Body of pancreas (tissue), 4 donors: ENCODE measurements around the gene CENPS. TPM values are rescaled to one million over a fixed set of nuclear protein-coding genes. Genes with fewer than 3 reads are reported as not detected.
A peak's percentile ranks its signal among the peaks of the same experiment; 100 is the strongest.

ENCODE experiments used
- ATAC-seq: fragments of 150-250 bp; one replicate; pipeline ENCODE4 v1.9.1; 2016
- DNase-seq, 4 donors: peaks; one replicate each; pipeline ENCODE4 v3.0.0-alpha.2; 2019
- H3K27ac ChIP-seq, 4 donors: fragments of 200-600 bp; sonication (generic); 1 replicate in 3 of 4; 2 replicates in 1 of 4; pipeline versions ENCODE4 v1.5.1 to v1.6.1; 2016 to 2019; ENCODE audit warnings: mild to moderate bottlenecking in 1 of 4, mixed read lengths in 1 of 4, moderate library complexity in 1 of 4
- H3K27me3 ChIP-seq, 2 donors: fragments of 200-600 bp; sonication (generic); one replicate each; pipeline ENCODE4 v1.6.0; 2016; ENCODE audit warnings: mild to moderate bottlenecking in 1 of 2
- H3K36me3 ChIP-seq, 2 donors: fragments of 200-600 bp; sonication (generic); replicated peaks in 1 of 2; 2 replicates each; pipeline ENCODE4 v1.5.1; 2016; ENCODE audit warnings: low read depth in 2 of 2; ENCODE audit not compliant: insufficient read depth in 1 of 2
- H3K4me1 ChIP-seq: fragments of 200-600 bp; sonication (generic); one replicate; pipeline ENCODE4 v1.6.0; 2016
- H3K4me3 ChIP-seq, 2 donors: fragments of 200-600 bp; sonication (generic); 1 replicate in 1 of 2; 2 replicates in 1 of 2; pipeline ENCODE4 v1.5.1; 2016 to 2019
- H3K9me3 ChIP-seq, 3 donors: fragments of 200-600 bp; sonication (generic); 1 replicate in 2 of 3; 2 replicates in 1 of 3; pipeline ENCODE4 v1.5.1; 2016
- CTCF ChIP-seq, 7 experiments: fragments of 450-650 bp in 4 of 7; fragments of 200-600 bp in 3 of 7; sonication (generic) in 3 of 7; IDR thresholded peaks; one replicate each; pipeline ENCODE4 v1.5.1; 2016 to 2019; ENCODE audit warnings: antibody characterized with exemption in 7 of 7
- POLR2A ChIP-seq, 3 donors: fragments of 450-650 bp; IDR thresholded peaks; one replicate each; pipeline ENCODE4 v1.6.1; 2016; ENCODE audit warnings: antibody characterized with exemption in 3 of 3, mild to moderate bottlenecking in 2 of 3
- WGBS, 2 donors: methylation state at CpG; one replicate each; pipeline ENCODE4 v1.1.5; 2017; 5-methylcytosine and 5-hydroxymethylcytosine counted together
- intact Hi-C: fragments of 100-400 bp; cut with DNase I; formaldehyde crosslinking; loops from one replicate; pipeline ENCODE4 v1.15.1; 2023
- total RNA-seq, 2 donors: library from RNA; depleted of rRNA; stranded (reverse); fragments of >200 nt; gene quantifications; one replicate each; pipeline ENCODE4 v1.1.0, GENCODE V29; 2016

CENPS gene
- total RNA-seq, 2 donors from 2014 or later = 8.2 to 11.4 TPM

DNA sequence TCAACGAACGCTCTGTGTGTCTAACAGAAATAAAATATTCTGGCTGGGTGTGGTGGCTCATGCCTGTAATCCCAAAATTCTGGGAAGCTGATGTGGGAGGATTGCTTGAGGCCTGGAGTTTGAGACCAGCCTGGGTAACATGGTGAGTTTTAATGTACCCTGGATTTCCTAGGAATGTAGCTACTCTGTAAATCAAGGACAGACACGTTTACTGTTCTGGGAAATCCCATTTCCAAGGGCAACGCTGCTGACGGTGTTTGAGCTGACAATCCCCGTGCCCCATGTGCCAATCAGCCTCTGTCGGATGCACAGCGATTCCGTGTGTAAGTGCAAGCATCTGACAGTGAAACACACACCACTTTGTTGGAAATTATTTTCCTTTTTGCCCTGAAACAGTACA is 27.6 kb downstream of the CENPS start:
- Histone ChIP-seq H3K4me3 (no peak overlapping the region), H3K9me3 (no peaks in the 10 kb centered on the region), H3K27me3 (no peaks in the 10 kb centered on the region), H3K4me1 (no peaks in the 10 kb centered on the region), H3K36me3 (peaks cover 0 to 10% of the 10 kb centered on the region in 2 donors), H3K27ac (no peak overlapping the region)
- 74 to 75% methylated on average over 9 of the region's 9 CpGs for WGBS, 2 donors
- intact Hi-C loops = no loop called here
- ATAC-seq (no peak), DNase-seq (no peak)
- TF ChIP-seq POLR2A (IDR thresholded peaks at IDR 0.05) = no peak
- no peak for TF ChIP-seq CTCF (IDR thresholded peaks at IDR 0.05)

DNA sequence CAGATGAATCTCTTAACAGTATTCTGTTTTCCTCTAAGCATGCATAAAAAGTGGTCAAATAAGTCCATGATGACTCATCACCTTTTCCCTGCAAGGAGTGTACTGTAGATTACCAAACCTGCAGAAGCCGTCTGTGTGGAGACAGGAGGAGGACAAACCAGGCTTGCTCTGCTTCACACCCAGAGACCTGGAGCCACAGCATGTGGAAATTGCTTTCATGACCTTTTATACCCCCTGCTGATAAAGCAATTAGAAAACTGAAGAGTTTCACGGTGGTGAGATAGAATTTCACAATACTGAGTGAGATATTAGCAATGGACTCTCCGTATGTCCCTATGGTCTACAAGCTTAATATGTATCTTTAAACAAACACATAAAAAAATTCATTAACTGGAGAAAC is 29.0 kb downstream of the CENPS start:
- intact Hi-C loops = no loop called here
- WGBS, 2 donors = 54 to 65% methylated on average over 3 of the region's 3 CpGs
- DNase-seq (peak in 2 of 4 donors; percentile 7 to 9), ATAC-seq (no peak)
- no peaks in the 10 kb centered on the region for H3K9me3 ChIP-seq
- no peak overlapping the region for H3K27ac ChIP-seq
- no peak overlapping the region for H3K4me3 ChIP-seq
- no peaks in the 10 kb centered on the region for H3K4me1 ChIP-seq
- peaks cover 0 to 15% of the 10 kb centered on the region in 2 donors for H3K36me3 ChIP-seq
- no peak for TF ChIP-seq CTCF (IDR thresholded peaks at IDR 0.05)
- no peak for TF ChIP-seq POLR2A (IDR thresholded peaks at IDR 0.05)
- no peaks in the 10 kb centered on the region for H3K27me3 ChIP-seq

DNA sequence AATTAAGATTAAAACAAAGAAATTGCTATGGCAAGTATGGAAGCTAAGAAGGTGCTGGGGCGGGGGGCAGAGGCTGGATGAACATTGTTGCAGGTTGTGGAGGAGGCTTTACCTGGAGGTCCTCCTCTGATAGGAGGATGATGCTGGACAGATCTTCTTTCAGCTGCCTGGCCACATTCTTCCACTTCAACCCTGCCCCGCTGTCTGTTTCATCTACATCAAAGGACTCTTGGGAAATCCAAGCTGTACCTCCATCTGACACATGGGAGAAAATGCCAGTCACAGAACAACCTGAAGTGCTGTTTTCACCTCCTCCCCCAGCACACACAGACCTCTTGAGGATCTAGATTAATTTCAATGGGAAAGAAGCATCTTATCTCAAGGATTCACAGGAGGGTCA is 36.8 kb downstream of the CENPS start:
- no peak for ATAC-seq
- DNase-seq = no peak
- intact Hi-C loops = no loop called here
- 97 to 100% methylated on average over 2 of the region's 2 CpGs for WGBS, 2 donors
- no peaks in the 10 kb centered on the region for H3K27me3 ChIP-seq
- no peak for TF ChIP-seq POLR2A (IDR thresholded peaks at IDR 0.05)
- no peak for TF ChIP-seq CTCF (IDR thresholded peaks at IDR 0.05)
- H3K9me3 ChIP-seq = no peaks in the 10 kb centered on the region
- H3K27ac ChIP-seq = no peak overlapping the region
- H3K4me1 ChIP-seq = peaks cover 13% of the 10 kb centered on the region
- H3K36me3 ChIP-seq = peaks cover 0 to 24% of the 10 kb centered on the region in 2 donors
- H3K4me3 ChIP-seq = no peak overlapping the region

DNA sequence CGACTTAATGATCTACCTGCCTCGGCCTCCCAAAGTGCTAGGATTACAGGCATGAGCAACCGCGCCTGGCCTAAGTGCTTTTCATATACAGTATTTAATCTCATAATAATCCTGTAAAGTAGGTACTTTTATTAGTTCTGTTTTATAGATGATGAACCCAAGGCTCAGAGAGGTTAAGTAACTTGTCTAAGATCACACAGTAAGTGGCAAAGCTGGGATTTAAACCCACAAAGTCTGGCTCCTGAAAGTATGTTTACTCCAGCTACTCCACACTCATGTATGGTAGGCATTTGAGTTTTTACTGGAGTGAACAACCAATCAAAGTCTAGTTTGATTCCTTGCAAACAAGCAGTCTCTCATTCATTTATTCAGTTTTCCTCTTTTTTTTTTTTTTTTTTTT is 39.8 kb downstream of the CENPS start:
- Histone ChIP-seq H3K4me1 (peaks cover 17% of the 10 kb centered on the region), H3K27me3 (no peaks in the 10 kb centered on the region), H3K9me3 (no peaks in the 10 kb centered on the region), H3K36me3 (peaks cover 0 to 10% of the 10 kb centered on the region in 2 donors), H3K4me3 (no peak overlapping the region), H3K27ac (no peak overlapping the region)
- ATAC-seq (no peak), DNase-seq (no peak)
- 93 to 94% methylated on average over 4 of the region's 4 CpGs for WGBS, 2 donors
- intact Hi-C loops = no loop called here
- no peak for TF ChIP-seq POLR2A (IDR thresholded peaks at IDR 0.05)
- no peak for TF ChIP-seq CTCF (IDR thresholded peaks at IDR 0.05)

GRCh38 chr1:10471411-10472219 is 41.4 kb downstream of the CENPS start:
- TF ChIP-seq CTCF (IDR thresholded peaks at IDR 0.05) (no peak), POLR2A (IDR thresholded peaks at IDR 0.05) (no peak)
- Histone ChIP-seq H3K27me3 (no peaks in the 10 kb centered on the region), H3K9me3 (no peaks in the 10 kb centered on the region), H3K4me3 (peak overlapping the region; percentile 90), H3K4me1 (peaks cover 30% of the 10 kb centered on the region), H3K27ac (peak overlapping the region; percentile 51 to 77 (median 62)), H3K36me3 (peaks cover 0 to 7% of the 10 kb centered on the region in 2 donors)
- DNase-seq (peak in 1 of 4 donors; percentile 30), ATAC-seq (peak; percentile 8)
- 6 to 8% methylated on average over 12 to 23 of the region's 23 CpGs for WGBS, 2 donors
- intact Hi-C loops = no loop called here
